HG03159 (cell line): ENCODE results near the gene RPS3.
"Not testable (repeated sequence)": the region's sequence is repeated elsewhere in the genome, so short reads cannot be mapped to it uniquely, and the experiment has no call there.

Source experiments
- ATAC-seq: cut with Tn5 transposase; IDR thresholded peaks from one replicate; pipeline ENCODE4 v1.9.1; 2021; ENCODE audit warnings: mild to moderate bottlenecking, moderate library complexity; ENCODE audit not compliant: unreplicated experiment

Gene RPS3

DNA sequence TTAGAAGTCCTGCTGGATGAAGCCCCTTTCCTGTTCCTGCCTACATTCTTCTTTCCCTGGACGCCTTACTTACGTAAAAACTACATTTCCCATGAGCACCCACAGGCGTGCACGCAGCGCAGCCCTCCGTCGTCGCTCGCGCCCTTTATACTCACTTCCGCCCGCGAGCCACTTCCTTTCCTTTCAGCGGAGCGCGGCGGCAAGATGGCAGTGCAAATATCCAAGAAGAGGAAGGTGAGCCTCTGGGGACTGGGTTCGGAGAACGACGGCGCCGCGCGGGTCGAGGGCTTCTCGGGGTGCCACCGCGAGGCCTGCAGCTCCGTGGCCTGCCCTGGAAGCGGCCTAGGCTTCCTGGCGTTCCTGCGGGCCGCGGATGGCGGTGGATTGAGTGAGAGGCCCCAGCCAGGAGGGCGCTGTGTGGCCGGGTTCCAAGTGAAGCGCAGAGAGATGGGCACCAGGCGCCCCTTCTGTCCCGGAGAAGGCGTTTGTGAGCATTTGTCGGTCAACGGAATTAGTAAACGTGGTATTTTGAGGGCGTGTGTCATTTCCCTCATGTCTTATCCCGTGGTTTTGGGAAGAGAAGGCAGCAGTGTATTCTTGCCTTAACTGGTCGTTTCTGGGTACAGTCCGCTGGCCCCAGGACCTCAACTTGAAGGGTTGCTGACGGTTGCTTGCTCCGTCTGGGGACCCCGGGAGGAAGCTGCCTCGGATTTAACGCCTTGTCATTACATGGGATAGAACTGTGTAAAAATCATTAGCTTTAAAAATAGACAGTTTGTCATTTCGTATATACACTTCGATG, at the start of gene RPS3:
Gene RPS3, plus strand, starts transcription at position 175 of the 802 bp plus-strand sequence. Its CDS starts 30 bp downstream, at position 205.
- peak; percentile 85 for ATAC-seq

DNA sequence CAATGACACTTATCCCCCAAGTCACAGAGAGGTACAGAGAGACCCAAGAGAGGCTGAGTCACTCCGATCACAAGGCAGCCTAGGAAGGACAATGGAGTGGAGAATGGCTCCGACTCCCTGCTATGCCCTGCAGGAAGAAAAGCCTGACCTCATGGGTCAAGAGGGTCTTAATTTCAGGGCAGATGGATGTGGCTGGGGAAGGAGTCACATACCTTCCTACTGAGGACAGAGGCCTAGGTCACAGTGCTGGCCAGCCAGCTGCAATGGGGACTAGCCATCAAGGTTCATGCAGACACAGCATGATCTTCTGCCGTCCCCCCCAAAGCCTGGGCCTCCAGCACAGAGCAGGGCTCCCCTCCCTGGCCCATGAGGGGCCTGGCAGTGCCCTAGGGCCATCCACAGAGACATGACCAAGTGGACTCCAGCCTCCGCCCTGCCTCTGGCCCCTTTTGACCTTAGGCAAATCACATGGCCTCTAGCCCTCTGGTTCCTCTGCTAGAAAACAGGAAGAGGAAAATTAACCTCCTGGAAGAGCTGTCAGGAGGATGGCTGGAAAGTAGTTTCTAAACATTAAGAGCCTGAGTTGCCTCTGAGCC, 49.7 kb upstream of the RPS3 start:
- no peak for ATAC-seq

DNA sequence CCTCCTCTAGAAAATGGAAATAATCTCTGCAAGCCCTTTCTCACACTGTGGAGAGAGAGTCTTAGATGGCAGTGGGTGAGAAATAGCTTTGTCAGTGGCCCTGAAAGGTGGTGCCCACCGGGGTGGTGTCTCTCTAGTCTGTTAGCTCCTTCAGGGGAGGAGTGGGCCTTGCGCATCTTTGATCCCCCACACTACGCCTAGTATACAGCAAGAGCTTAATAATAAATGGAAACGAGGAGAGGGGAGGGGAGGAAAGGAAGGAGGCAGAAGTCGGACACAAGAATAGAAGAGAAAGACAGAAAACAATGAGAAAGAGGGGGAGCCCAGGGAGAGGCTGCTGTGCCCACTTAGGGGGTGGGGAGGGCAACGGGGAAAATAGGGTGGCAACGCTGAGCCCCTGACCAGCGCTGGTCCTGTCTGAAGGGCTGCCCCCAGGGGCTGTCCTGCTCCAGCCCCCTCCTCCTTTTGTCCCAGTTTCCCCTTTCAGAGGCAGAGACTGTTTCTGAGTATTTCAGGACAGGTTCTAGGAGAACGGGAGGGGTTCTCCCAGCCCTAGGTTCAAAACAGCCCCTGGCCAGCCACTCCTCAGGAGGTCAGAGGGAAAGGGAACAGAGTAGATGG, 49.1 kb upstream of the RPS3 start:
- no peak for ATAC-seq

DNA sequence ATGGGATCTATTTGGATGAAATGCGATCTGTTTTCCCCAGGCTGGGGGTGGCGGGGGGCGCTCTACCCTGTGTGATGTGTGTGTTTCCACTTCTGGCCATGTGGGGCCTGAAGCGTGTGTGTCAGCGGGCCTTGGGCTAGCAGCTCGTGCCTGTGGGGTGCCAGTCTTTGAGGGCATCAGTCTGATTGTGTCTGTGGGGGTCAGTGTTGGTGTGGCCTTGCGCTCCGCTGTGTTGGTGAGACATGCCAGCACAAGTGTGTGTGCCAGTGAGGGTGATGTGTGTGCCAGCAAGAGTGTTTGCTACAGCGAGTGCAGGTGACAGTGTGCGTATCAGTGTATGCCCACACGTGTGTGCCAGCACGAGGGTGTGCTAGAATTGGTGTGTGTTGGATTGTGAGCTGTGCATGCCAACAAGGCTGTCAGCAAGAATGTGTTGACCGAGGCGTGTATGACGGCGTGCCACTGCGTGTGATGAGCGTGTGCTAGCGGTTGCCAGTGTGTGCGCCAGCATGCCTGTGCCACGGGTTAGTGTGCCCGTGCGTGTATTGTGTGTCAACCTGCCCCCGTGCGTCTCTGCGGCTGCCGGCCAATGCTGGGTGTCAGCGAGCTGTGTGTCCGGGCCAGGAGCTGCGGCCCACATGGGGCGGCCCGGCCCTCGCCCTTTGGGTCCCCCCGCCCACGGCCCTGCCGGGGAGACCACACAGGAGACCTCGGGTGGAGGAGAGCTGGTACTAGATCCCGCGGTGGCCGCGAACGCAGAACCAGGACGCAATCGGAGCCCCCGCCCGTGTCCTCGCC, 48.4 kb upstream of the RPS3 start:
- no peak for ATAC-seq

DNA sequence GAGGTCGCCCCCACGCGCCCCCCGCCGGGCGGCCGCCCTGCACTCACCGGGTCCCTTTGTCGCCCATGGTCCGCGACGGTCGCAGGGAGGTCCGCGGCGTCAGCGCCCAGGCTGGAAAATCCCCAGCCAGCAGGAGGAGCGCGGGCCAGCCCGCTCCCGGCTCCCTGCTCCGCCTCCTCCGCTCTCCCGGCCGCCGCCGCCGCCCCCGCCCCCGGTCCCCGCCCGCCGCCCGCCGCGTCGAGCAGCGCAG, 47.9 kb upstream of the RPS3 start, which contains the start of gene ARRB1:
Gene ARRB1, minus strand, starts transcription at position 121 of the 250 bp plus-strand sequence. Its CDS starts 54 bp downstream, at position 67.
- ATAC-seq, result no peak

DNA sequence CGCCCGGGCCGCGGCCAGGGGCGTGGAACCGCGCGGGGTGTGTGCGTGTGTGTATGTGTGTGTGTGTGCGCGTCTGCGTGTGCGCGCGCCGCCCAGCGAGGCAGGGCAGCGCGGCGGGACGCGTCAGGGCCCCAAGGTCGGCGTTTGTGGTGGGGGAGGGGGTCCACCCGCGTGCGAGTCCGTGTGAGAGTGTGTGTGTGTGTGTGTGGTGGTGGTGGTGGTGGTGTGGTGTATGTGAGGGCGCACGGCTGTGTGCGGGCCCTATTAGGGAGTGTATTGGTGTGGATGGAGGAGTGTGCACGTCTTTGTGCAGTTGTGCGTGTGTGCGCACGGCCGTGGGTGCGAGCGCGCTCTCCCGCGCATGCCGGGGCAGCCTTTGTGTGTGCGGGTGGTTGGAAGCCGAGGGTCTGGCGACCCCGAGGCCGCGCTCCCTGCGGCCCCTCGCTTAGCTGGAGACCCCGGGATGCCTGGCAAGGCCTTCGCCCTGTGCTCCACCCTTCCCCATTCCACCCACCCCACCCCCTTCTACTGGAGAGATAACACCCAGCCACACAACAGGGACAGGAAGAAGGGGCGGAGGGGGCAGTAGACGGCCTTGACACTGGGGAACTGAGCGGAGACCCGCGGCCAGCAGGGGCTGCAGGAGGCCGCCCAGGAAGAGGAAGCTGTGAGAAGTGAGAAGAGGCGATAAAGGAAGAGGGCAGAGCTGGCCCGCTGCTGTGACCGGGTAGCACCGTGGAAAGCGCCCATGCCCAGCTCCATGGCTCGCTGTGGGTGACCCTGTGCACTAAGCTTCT, 47.3 kb upstream of the RPS3 start:
- no peak for ATAC-seq

DNA sequence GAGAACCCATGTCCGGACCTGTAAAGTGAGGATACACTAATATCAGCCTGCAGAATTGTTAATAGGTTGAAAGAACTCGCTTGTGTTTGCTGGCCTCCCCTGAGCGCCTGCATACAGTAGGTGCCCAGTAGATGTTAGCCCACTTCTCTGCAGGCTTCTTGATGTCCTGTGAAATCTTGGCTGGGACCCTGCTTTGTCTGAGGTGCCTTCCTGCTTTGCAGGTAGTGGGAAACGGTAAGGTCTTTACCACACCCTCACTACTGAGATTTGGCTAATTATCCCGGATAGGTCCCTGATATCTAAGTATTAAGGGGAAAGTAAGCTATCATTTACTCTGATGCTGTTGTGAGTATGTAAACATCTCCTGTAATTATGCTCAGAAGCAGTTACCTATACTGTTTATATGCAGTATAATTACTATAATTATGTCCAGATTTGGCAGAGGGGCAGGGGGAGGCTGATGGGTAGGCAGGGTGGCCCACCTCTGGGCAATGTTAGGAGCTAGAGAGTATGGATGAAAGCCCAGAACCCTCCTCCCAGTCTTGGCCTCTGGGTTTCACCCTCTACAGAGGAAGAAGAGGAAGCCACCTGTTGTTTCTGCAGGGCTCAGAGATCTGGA, 46.6 kb upstream of the RPS3 start:
- no peak for ATAC-seq

DNA sequence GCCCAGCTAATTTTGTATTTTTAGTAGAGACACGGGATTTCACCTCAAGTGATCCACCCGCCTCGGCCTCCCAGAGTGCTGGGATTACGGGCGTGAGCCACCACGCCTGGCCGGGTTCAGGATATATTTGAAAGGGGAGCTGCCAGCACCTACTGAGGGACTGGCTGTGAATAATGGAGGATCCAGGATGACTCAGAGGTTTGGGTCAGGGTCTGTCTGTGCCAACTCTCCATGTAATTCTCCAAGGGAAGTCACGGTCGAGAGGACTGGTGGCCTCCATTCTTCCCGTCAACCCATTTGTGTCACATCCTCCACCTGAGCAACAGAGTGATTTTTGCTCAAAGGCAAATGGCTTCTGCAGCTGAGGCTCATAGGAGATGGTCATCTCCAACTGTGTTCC, 44.3 kb upstream of the RPS3 start:
- ATAC-seq, result no peak

DNA sequence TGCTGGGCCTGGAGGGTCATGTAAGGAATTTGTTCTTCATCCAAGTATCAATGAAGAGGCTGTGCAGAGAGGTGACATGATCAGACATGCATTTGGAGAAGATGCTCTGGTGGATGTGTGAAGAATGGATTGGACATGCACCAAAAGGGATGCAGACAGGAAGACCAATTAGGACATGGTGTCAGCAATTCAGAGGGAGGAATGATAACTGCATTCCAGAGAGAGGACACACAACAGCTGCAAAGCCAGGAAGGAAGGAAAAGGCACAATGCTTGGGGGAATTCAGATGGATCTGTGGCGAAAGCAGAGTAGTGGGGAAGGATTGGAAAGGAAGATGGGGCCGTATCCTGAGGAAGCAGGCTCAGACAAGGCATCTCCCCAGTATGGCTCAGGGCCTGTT, 42.7 kb upstream of the RPS3 start:
- no peak for ATAC-seq

DNA sequence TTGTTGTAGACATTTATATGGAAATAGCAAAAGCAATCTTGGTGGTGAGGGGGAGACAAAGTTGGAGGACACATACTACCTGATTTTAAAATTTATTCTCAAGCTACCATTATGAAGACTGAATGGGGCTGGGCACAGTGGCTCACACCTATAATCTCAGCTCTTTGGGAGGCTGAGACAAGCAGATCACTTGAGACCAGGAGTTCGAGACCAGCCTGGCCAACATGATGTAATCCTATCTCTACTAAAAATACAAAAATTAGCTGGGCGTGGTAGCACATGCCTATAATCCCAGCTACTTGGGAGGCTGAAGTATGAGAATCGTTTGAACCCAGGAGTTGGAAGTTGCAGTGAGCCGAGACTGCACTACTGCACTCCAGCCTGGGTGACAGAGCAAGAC, 37.0 kb upstream of the RPS3 start:
- not testable (repeated sequence) for ATAC-seq

DNA sequence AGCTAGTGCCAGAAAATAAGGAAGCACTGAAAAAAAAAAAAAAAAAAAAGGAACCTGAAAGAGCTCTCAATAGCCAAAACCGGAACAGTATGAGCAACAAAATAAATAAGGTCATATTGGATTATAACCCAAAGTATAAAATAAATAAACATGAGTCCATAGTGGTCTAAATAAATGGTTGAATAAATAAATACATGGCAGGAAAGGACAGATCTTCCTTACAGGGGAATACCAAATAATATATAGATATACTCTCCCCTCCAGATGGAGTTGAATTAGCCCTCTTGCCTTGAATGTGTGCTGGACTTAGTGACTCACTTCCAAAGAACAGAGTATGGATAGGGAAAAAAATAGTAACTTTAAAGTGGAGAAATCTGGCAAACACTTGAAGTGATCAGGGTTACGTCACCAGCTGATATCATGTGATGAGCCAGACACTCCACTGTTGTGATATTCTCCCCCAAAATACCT, 33.6 kb upstream of the RPS3 start:
- ATAC-seq, result no peak

DNA sequence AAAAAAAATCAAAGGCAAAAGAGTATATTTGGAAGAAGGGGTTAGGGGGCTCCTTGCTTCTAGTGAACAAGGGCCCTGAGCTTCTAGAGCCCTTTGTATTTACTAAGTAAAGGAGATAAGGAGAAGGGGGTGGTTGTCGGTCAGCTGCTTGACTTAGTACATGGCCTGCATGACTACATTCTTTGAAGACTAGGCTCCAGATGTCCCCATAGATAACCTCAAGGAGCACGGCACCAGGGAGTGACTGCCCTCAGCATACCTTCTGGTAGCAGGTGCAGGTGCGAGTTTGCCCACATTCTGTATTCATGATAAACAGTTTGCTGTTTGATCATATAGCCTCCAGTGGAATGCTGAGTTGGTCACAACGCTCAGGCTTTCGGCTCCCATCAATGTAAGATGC, 32.5 kb upstream of the RPS3 start:
- ATAC-seq, result not testable (repeated sequence)

DNA sequence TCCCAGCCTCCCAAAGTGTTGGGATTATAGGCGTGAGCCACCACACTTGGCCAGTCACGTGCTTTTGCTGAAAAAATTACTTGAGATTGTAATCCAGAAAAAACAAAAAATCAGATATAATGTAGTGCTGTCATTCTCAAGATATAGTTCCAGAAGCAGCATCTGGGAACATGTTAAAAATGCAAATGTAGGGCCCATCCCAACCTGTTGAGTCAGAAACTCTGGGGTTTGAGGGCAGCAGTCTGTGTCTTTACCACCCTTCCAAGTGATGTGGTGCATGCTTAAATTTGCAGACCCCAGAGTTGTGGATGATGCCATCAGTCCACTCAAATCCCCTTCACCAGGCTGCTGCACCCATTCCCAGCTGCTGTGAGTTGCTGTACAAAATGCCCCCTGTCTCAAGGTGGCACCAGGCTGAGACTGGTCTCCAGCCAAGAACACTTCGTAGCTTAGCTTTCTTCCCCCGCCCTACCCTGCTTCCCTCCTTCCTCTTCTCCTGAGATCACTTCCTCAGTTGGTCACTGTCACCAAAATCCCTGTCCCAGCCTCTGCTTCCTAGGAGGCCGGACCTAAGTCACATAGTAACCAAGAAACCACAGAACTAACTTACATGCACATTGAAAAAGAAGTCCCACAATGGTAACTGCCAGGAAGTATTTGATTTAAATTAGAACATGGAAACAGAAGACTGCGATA, 29.6 kb upstream of the RPS3 start:
- no peak for ATAC-seq

DNA sequence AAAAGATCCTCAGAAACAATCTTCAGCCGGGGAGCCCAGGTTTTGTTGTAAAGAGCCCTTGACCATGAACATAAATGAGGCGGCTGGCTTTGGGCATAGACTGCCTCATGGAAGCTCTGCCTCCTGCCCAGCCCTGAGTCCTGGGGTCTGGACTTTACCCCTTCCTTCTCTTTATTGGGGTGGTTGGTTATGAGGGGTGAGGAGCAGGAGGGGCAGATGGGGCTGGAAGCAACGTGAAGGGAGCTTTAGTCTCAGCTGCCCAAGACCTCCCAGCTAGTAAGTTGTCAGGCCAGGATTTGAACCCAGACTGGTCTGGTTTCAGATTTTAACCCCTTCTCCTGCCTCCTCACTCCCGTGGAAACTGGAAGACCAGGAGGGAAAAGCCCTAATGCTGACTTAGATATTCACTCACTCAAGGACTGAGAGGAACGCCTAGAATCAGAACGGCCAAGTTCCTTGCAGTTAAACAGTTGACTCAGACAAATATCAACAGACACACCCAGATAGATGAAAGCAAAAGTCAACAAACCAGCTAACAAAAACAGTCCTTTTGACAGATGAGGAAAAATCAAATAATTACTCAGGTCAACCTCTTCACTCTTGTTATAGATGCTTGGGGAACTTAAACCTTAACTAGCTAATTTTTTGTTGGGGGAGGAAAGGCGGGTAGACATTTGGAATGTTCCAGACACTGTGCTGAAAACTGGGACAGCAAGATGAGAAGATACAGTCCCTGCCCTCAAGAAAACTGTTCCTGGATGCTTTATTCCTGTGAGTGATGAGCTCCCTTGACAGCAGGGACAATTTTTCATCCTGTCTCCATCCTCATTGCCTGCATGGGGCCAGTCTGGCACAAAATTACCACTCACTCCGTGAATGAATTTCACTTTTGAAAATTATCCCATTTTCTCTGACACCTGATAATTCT, 27.1 kb upstream of the RPS3 start:
- ATAC-seq, result no peak

DNA sequence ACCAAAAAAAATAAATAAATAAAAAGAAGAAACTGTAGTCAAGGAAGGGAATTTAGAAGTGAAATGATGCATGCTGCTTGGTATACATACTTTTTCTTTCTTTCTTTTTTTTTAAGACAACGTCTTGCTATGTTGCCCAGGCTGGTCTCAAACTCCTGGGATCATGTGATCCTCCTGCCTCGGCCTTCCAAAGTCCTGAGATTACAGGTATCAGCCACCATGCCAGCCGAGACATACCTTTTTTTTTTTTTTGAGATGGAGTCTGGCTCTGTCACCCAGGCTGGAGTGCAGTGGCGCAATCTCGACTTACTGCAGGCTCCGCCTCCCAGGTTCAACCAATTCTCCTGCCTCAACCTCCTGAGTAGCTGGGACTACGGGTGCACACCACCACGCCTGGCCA, 26.1 kb upstream of the RPS3 start:
- ATAC-seq, result no peak

DNA sequence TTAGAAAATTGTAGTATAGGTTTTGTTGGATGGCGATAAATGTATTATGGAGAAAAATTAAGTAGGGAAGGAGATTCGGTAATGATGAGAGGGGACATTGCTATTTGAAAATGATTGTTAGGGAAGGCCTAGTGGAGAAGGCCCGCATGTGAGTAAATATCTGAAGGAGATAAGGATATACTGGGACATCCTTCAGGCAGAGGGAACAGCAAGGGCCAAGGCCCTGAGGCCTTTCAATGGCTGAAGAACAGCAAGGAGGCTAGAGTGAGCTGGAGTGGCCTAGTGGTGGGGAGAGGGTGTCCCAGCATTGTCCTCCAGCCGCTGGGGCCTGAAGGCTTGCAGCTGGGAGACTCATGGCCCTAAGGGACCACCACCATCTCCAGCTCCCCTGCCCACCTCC, 24.7 kb upstream of the RPS3 start:
- ATAC-seq, result no peak

DNA sequence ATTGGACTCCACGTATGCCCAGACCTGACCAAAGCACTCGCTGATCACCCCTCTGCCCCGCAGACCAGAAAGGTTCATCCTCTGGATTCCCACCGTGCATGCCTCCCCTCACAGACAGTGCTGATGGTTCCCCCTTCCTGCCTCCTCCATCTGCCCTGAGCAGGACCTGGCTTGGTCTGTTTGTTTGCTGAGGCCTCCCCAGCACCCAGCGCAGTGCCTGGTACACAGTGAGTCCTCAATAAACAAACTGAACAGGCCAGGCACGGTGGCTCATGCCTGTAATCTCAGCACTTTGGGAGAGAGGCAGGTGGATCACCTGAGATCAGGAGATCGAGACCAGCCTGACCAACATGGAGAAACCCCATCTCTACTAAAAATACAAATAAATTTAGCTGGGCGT, 23.7 kb upstream of the RPS3 start:
- no peak for ATAC-seq

DNA sequence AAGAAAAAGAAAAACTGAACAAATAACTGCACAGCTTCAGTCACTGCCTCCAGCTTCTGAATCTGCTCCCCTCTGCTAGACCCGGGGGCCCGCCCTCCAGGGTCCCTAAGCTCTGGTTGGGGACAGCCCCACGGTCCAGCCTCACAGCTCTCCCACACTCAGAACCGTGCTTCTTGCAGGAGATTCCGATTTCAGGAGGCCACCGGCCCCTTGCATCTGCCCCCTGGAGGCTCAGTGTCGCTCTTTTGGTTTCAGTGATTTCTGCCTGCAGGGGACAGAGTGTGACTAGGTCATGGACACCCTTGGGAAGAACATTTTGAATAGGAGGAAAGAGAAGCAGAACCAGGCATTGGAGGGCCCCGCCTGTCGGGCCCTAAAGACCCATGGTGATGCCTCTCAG, 23.1 kb upstream of the RPS3 start:
- no peak for ATAC-seq

DNA sequence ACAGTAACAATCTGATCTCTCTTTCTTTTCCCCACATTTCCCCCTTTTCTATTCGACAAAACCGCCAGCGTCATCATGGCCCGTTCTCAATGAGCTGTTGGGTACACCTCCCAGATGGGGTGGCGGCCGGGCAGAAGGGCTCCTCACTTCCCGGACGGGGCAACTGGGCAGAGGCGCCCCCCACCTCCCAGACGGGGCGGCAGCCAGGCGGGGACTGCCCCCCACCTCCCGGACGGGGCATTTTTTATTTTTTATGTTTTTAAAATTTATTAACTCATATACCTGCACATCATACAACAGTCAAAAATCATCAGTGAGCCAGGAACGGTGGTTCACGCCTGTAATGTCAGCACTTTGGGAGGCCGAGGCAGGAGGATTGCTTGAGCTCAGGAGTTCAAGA, 20.5 kb upstream of the RPS3 start:
- not testable (repeated sequence) for ATAC-seq
